HG03457 (cell line): Measurements from ENCODE around the gene NKX1-1.
"Not testable (repeated sequence)": the region's sequence is repeated elsewhere in the genome, so short reads cannot be mapped to it uniquely, and the experiment has no call there.

Experiments
- ATAC-seq: cut with Tn5 transposase; IDR thresholded peaks from one replicate; pipeline ENCODE4 v1.9.1; 2021; ENCODE audit warnings: moderate number of reproducible peaks; ENCODE audit not compliant: unreplicated experiment

The NKX1-1 gene

DNA sequence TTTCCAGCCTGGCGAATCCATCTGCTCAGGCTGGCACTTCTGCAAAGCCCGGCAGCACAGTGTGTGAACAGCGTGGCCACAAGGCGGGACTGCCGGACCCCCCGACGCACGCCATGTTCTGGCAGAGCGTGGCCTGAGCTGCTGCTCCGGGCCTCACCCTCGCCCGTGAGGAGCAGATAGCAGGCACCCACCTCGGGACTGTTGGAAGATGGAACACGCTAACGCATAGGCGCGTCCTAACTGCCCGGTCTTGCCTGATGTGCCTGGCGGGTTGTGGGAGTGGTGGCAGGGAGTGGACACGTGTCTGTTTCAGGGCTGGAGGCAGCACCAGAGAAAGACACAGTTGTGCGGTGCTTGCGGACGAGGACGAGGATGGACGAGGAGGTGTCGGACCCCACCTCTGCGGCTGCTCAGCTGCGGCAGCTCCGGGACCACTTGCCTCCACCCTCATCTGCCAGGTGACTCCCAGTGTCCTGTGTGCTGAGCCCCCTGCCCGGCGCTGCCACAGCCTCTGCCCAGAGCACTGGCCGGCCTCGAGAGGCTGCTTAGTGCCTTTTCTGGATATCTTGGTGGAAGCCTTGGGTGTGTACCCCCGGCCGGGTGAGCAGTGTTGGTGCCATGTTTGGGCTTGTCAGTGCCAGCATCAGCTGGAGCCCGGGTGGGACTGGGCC lies 31.1 kb downstream of the NKX1-1 start:
- ATAC-seq = no peak

- no peak for ATAC-seq
Observed at GRCh38 chr4:1374706-1375045, 31.6 kb downstream of the NKX1-1 start.

GRCh38 chr4:1373892-1374705 lies 32.1 kb downstream of the NKX1-1 start:
- no peak for ATAC-seq

GRCh38 chr4:1372576-1372975 lies 33.7 kb downstream of the NKX1-1 start:
- not testable (repeated sequence) for ATAC-seq

DNA sequence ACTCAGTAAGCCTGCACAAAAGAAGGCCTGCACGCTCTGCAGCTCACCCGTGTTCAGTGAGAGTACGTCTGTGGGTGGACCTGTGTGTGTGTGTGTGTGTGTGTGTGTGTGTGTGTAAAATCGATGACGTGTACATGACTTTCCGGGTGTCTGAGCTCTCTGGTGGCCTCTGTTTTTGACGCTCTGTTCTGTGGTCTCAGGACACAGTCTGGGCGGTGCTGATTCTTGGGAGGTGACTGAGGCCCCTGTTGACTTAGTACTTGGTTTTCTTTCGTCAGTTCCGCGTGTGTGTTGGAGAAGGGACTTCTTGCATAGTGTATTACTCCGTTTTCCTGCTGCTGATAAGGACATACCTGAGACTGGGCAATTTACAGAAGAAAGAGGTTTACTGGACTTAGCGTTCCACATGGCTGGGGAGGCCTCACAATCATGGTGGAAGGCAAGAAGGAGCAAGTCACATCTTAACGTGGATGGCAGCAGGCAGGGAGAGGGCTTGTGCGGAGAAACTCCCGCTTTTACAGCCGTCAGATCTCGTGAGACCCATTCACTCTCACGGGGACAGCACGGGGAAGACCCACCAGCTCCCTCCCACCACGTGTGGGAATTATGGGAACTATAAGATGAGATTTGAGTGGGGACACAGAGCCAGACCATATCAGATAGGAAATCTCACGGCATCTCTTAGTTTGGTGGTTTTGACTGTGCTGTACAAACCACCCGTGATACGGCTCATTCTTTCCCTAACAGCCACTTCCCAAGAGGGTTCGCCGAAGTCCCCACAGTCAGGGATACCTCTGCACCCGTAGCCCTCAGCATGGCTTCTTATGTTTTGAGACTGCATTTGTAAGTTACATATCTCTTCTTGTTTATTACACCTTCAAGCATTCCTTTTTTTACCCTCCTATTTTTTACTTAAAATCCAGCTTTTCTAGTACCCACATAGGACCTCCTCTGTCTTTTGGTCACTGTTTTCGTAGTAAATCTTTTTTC lies 34.8 kb downstream of the NKX1-1 start:
- ATAC-seq = no peak

DNA sequence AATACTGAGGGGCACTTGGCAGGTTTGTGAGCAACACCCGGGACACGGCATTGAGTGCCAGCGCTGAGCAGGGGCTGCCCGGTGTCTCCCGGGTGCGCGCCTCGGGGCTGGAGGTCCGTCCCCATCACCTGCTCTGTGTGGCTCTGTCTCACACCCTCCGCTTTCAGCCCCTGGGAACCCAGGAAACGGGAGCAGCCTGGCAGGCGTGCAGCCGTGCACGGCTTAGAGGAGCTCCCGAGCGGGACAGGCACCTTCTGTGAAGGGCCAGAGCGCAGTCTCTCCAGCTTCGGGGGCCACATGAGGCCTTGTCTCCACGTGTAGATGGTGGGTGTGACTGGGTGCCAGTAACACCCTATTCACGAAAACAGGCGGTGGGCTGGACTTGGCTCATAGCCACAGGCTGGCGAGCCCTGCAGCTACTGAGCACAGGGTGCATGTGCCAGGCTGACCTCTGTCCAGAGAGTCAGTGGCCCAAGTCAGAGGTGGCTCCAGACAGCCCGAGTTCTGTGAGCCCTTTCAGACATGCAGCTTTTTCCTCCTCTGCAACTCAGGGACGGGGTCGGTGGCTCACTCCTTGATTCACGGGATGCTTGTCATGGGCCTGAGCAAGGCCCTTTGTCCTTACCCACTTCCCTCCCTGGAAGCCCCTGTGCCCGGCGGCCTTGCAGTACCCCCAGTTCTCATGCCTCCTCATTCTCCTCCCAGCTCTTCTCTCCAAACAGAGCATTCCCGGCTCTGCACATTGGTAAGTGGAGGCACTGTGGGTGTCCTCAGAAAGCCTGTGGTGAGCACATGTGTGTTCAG lies 35.7 kb downstream of the NKX1-1 start:
- no peak for ATAC-seq

DNA sequence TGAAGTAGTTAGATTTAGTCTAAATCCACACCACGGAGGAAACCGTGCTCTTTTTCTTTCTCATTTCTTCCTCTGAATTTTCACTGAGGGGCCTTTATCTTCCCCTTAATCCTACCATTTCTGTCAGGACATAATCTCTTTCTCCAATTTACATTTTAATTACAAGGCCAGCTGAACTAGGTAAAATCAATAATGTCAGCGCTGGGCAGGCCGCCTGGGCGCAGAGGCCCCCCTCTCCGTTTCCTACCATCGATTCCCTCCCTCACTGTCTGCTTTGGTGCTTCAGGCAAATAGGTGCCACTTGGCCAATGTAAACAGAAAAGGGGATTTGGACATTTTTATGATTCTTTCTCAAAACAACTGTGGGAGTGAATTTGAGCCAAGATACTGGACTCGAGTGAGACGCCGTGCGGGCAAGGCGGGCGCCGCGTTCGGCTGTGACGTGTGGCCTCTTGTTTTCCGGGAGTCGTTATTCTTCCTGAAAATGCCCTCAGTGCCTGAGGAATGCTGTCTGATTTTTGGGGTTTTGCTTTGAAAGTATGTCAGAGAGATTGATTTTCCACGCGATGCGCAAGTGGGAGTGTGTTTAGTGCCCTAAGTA lies 36.7 kb downstream of the NKX1-1 start:
- ATAC-seq = no peak

DNA sequence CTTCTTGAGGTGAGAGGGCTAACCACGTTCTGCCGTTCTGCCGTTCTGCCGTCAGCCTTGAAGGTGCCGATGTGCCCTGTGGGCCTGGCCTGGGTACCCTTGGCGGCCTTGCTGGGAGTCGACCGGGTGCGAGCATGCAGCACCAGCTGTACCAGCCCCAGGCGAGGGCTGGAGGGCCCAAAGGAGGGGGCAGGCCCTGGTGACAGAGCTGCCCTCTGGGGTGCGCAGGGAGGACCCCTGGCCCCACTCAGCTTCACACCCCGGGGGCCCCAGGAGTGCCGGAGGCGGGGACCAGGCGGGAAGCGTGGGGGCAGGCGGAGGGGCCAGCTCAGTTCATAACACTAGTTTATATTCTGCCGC lies 37.2 kb downstream of the NKX1-1 start:
- no peak for ATAC-seq

- no peak for ATAC-seq
Observed at GRCh38 chr4:1368421-1369090, 37.7 kb downstream of the NKX1-1 start.

DNA sequence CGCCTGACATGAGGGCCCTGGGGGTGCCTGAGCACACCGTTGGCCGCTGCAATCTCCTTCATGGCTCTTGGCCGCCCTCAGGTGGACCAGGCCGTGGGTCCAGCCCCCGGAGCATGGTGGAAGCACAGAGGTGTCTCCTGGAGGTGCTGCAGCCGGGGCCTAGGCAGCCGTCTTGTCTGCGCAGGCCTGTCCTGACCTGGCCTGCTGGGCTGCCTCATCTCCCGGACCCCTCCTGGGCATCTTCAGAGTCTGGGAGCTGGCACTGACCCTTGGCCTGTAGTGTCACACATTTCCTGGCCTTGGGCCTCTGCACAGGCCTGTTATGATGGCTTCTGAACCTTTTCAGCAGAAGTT lies 38.3 kb downstream of the NKX1-1 start:
- ATAC-seq = no peak

DNA sequence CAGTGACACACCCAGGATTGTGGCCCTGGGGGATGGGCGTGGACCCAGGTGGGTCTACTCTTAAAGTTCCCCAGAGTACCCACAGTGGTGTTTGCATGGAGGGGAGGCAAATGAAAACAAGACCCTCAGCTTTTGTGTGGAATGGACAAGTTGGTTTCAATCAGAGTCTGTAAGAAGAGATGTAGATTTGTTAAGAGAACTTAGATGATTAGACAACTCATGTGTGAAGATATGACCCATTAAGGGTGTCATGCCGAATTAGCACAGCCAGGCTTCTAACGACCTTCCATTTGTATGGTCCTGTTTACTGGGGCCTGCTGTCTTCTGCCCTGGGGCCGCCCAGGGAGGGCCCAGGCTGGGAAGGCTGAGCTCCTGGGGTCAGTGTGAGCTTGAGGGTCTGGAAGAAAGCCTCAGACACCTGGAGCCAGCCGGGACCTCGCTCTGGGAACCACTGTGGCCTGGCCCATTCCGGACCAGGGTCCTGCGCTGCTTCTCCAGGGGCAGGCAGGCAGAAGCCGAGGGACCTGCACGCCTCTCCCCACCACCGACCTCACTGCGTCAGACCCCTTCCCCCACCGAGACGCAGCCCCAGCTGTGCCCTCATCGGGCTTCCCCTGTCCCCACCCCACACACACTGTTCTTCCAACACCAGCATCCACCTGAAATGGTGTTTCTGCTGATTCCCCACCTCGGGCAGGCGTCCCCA lies 38.9 kb downstream of the NKX1-1 start:
- ATAC-seq = no peak

- no peak for ATAC-seq
Observed at GRCh38 chr4:1366371-1367229, 39.6 kb downstream of the NKX1-1 start.

DNA sequence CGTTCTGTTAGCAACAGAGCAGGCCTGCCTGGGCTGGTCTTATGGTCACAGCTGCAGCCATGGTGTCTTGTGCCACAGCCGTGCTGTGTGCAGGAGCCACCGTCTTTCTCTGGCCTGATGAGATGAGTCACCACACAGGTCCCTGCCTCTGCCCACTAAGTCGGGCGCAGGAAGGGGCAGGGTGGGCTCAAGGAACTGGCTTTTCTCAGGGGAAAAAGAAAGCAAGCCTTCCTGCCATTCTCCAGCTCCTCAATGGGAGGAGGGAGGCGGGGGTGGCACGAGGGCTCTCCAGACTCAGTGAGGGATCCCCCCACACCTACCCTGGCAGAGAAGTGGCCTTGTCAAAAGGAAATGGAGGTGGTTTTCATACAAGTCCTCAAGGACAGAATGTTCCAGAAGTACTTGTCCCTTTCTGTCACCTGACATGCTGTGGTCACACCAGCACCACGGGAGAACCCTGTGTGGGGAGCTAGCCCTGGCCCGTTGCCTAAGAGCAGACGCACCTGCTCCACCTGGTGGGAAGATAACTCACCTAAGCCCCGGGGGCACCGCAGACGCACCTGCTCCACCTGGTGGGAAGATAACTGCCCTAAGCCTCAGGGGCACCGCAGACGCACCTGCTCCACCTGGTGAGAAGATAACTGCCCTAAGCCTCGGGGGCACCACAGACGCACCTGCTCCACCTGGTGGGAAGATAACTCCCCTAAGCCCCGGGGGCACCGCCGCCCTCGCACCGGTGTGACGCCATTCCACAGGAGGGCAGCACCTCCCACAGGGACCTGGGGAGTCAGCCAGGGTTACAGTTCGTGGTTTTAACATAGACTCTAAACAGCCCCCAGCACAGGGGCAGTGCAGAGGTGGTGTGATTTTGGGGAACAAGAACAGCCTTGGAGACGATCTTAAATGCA lies 40.7 kb downstream of the NKX1-1 start:
- no peak for ATAC-seq

- ATAC-seq = no peak
Observed at GRCh38 chr4:1364748-1365147, 41.5 kb downstream of the NKX1-1 start.

DNA sequence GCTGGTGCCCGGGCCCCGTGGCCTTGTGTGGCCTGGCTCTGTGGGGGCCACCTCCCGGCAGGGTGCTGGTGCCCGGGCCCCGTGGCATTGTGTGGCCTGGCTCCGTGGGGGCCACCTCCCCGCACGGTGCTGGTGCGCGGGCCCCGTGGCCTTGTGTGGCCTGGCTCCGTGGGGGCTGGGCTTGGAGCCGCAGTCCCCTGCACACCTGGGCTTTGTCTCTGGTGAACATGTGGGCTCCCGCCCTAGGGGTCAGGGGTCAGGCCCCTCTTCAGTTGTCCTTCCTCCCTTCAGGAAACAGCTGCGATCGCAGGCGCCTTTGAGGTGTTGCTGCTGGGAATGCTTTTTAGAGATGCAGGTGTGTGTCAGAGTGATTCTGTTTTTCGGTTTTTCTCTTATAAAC lies 42.0 kb downstream of the NKX1-1 start:
- ATAC-seq = no peak

DNA sequence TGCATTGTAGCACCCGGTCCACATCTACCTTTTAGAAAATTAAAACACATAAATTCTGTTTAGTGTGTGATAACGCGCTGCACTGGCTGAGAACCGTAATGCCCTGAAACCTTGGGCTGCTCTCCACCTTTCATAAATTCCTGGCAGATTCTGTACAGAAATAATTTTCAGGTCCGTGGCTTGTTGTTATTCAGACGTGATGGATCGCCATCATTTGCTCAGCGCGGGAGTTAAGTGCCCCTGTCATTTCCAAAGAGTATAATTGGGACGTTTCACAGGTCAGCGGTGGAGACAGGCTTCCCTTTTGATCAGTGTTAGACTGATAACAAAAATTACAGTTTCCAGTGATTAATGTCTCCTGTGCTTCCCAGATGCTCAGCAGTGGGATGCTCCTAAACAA lies 42.7 kb downstream of the NKX1-1 start:
- ATAC-seq = no peak

DNA sequence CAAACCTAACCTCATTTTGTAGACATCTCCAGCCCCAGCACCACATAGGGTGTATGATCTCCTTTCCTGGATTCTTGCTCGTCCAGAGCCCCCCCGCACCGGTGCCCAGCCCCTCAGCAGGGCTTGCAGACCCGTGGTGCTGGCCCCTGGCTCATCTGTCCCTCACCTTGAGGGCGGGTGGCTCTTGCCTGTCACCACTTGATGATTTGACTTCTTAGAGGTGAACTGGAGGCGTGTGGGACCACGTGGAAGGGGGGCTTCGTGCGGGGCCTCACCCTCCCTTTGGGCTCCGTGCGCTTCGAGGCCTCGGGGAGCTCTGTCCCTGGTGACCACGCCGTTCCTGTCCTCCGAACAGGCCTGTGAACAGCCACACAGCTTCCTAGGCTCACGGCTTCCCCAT lies 43.7 kb downstream of the NKX1-1 start:
- ATAC-seq = no peak
